ENCODE data around the gene EIF4A3. TPM values are rescaled to one million over a fixed set of nuclear protein-coding genes. Genes with fewer than 3 reads are reported as not detected.

EIF4A3 gene
- total RNA-seq, 1 donor from 2014 or later = 176 TPM

GRCh38 chr17:80113033-80113484 lies 33.9 kb downstream of the EIF4A3 start:
- FAIRE-seq (no peak), DNase-seq (ENCODE audit: low read depth) (no peak)
- Histone ChIP-seq H3K27me3 (ENCODE audit: control insufficient read depth, insufficient read depth, low read length) (no peaks in the 10 kb centered on the region), H3K4me3 (ENCODE audit: low read depth, low read length) (no peak overlapping the region), H3K36me3 (ENCODE audit: control insufficient read depth, insufficient read depth, low read length) (no peaks in the 10 kb centered on the region)
- TF ChIP-seq, protein P1, sequence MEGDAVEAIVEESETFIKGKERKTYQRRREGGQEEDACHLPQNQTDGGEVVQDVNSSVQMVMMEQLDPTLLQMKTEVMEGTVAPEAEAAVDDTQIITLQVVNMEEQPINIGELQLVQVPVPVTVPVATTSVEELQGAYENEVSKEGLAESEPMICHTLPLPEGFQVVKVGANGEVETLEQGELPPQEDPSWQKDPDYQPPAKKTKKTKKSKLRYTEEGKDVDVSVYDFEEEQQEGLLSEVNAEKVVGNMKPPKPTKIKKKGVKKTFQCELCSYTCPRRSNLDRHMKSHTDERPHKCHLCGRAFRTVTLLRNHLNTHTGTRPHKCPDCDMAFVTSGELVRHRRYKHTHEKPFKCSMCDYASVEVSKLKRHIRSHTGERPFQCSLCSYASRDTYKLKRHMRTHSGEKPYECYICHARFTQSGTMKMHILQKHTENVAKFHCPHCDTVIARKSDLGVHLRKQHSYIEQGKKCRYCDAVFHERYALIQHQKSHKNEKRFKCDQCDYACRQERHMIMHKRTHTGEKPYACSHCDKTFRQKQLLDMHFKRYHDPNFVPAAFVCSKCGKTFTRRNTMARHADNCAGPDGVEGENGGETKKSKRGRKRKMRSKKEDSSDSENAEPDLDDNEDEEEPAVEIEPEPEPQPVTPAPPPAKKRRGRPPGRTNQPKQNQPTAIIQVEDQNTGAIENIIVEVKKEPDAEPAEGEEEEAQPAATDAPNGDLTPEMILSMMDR (IDR thresholded peaks at IDR 0.05; ENCODE audit: insufficient read depth, low read length, severe bottlenecking) = no peak

DNA sequence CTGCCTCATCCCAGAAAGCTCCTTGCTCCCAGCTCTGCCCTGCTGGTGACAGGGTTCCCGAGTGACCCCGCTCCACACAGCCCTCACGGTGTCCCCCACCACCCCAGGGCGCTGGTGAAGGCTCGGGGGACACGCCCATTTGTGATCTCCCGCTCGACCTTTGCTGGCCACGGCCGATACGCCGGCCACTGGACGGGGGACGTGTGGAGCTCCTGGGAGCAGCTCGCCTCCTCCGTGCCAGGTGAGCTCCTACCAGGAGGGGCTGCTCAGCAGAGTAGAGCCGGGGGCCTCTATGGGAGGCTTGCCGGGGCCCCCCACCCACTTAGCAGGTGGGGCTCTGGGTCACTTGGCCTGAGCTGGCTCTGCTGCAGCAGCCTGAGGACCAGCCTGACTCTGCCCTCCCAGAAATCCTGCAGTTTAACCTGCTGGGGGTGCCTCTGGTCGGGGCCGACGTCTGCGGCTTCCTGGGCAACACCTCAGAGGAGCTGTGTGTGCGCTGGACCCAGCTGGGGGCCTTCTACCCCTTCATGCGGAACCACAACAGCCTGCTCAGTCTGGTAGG lies 34.4 kb downstream of the EIF4A3 start:
- Histone ChIP-seq H3K36me3 (ENCODE audit: control insufficient read depth, insufficient read depth, low read length) (no peaks in the 10 kb centered on the region), H3K27me3 (ENCODE audit: control insufficient read depth, insufficient read depth, low read length) (no peaks in the 10 kb centered on the region), H3K4me3 (ENCODE audit: low read depth, low read length) (no peak overlapping the region)
- DNase-seq (ENCODE audit: low read depth) (no peak), FAIRE-seq (no peak)
- TF ChIP-seq, protein P1 (IDR thresholded peaks at IDR 0.05; ENCODE audit: insufficient read depth, low read length, severe bottlenecking) = no peak

GRCh38 chr17:80111702-80112470 lies 35.0 kb downstream of the EIF4A3 start:
- Histone ChIP-seq H3K36me3 (ENCODE audit: control insufficient read depth, insufficient read depth, low read length) (no peaks in the 10 kb centered on the region), H3K27me3 (ENCODE audit: control insufficient read depth, insufficient read depth, low read length) (no peaks in the 10 kb centered on the region), H3K4me3 (ENCODE audit: low read depth, low read length) (no peak overlapping the region)
- no peak for FAIRE-seq
- no peak for DNase-seq (ENCODE audit: low read depth)
- TF ChIP-seq, protein P1 (IDR thresholded peaks at IDR 0.05; ENCODE audit: insufficient read depth, low read length, severe bottlenecking) = no peak

- FAIRE-seq (no peak), DNase-seq (ENCODE audit: low read depth) (no peak)
- TF ChIP-seq, protein P1 (IDR thresholded peaks at IDR 0.05; ENCODE audit: insufficient read depth, low read length, severe bottlenecking) = no peak
- Histone ChIP-seq H3K4me3 (ENCODE audit: low read depth, low read length) (no peak overlapping the region), H3K27me3 (ENCODE audit: control insufficient read depth, insufficient read depth, low read length) (no peaks in the 10 kb centered on the region), H3K36me3 (ENCODE audit: control insufficient read depth, insufficient read depth, low read length) (no peaks in the 10 kb centered on the region)
These were observed 35.8 kb downstream of the EIF4A3 start for GRCh38 chr17:80110927-80111701.

GRCh38 chr17:80110447-80110812 lies 36.5 kb downstream of the EIF4A3 start:
- no peak for DNase-seq (ENCODE audit: low read depth)
- H3K4me3 ChIP-seq (ENCODE audit: low read depth, low read length) = no peak overlapping the region
- FAIRE-seq = no peak
- H3K27me3 ChIP-seq (ENCODE audit: control insufficient read depth, insufficient read depth, low read length) = no peaks in the 10 kb centered on the region
- TF ChIP-seq, protein P1 (IDR thresholded peaks at IDR 0.05; ENCODE audit: insufficient read depth, low read length, severe bottlenecking) = no peak
- H3K36me3 ChIP-seq (ENCODE audit: control insufficient read depth, insufficient read depth, low read length) = no peaks in the 10 kb centered on the region
